Measurements from ENCODE around the gene WDR37. TPM values are rescaled to one million over a fixed set of nuclear protein-coding genes. Genes with fewer than 3 reads are reported as not detected.

The WDR37 gene
- total and polyA plus RNA-seq, 9 of the 15 experiments (the other 6 are each of a cell fraction or from before 2014, with no cell fraction given), result 2.3 to 11.6 (median 6.7) TPM

GRCh38 chr10:1050145-1050544 lies 6.0 kb upstream of the WDR37 start:
- H3K4me1 ChIP-seq (replicated peaks in 1 of 2; ENCODE audit: control insufficient read depth in 2 of 2, insufficient read depth in 2 of 2, low read length in 2 of 2), result peaks cover 27 to 31% of the 10 kb centered on the region in 2 experiments
- BruUV-seq (replicated peaks), result no TSS peak
- H3K9me3 ChIP-seq (replicated peaks; ENCODE audit: control insufficient read depth, insufficient read depth, low read depth, low read length), result no peaks in the 10 kb centered on the region
- H3K27ac ChIP-seq (ENCODE audit: extremely low read depth, low read depth, low read length), result no peak overlapping the region
- FAIRE-seq, result peak; percentile 60
- H3K9ac ChIP-seq (ENCODE audit: insufficient read depth in 1 of 2, low read depth in 2 of 2, low read length in 2 of 2), result 0 out of 4 replicates have a peak overlapping the region, but pooled peaks of 1 of the 2 experiments have one; percentile 89
- peak overlapping the region; percentile 100 for H3K4me2 ChIP-seq (ENCODE audit: insufficient read depth, low read length)
- H3K4me3 ChIP-seq, result peak overlapping the region; percentile 94
- peaks cover 27% of the 10 kb centered on the region for H4K20me1 ChIP-seq (replicated peaks; ENCODE audit: control insufficient read depth, insufficient read depth, low read length)
- H2AFZ ChIP-seq (ENCODE audit: low read depth, low read length), result no peak overlapping the region
- in situ Hi-C loops (cut with MboI), result no loop called here
- no peaks in the 10 kb centered on the region for H3K27me3 ChIP-seq (ENCODE audit: control insufficient read depth in 2 of 2, insufficient read depth in 2 of 2, low read length in 2 of 2)
- CTCF ChIA-PET (ENCODE audit: low intra/inter-chr PET ratio), result no interaction called here
- peaks cover 75% of the 10 kb centered on the region for H3K79me2 ChIP-seq (ENCODE audit: control insufficient read depth, insufficient read depth, low read length)
- POLR2A ChIA-PET, result interaction anchor here (0.5 to 3.5 kb wide), 5 partner anchors 13 to 117 kb away, joined by 3 to 25 read pairs (median 3); no protein-coding TSS in a partner anchor
- WGBS (ENCODE audit: insufficient coverage, low coverage, missing lambda C conversion rate), result 0% methylated on average over 5 of the region's 5 CpGs
- intact Hi-C loops (cut with micrococcal nuclease), result loop anchor here (10.0 kb wide), 1 partner anchor 115 kb away; the partner anchor contains the start of gene LARP4B
- H3K36me3 ChIP-seq (ENCODE audit: control insufficient read depth, insufficient read depth, low read length), result peaks cover 64% of the 10 kb centered on the region
- ATAC-seq, result no peak
- peaks cover 10% of the 10 kb centered on the region for H3K9me1 ChIP-seq (ENCODE audit: control insufficient read depth, insufficient read depth, low read length)
- DNase-seq (ENCODE audit: extremely low read depth in 1 of 4, low spot score in 3 of 4), result peak; percentile 52 to 79 (median 56)
- peak; percentile 56 for TF ChIP-seq STAT5A (IDR thresholded peaks at IDR 0.05; ENCODE audit: borderline replicate concordance, low read length)
- TF ChIP-seq KDM1A (IDR thresholded peaks at IDR 0.05), result peak; percentile 100
- peak; percentile 73 for TF ChIP-seq TAL1 (IDR thresholded peaks at IDR 0.05)
- peak; percentile 58 for TF ChIP-seq MTA2 (IDR thresholded peaks at IDR 0.05; ENCODE audit: low read depth)
- 0 out of 2 replicates have a peak, but pooled peaks have one; percentile 54 for TF ChIP-seq TCF7 (IDR thresholded peaks at IDR 0.05; ENCODE audit: borderline replicate concordance)
- TF ChIP-seq GATA2 (CRISPR knock-in tag; IDR thresholded peaks at IDR 0.05), result peak; percentile 65
- peak; percentile 99 for TF ChIP-seq HDAC2 (IDR thresholded peaks at IDR 0.05)
- no peak for TF ChIP-seq RBM17 (IDR thresholded peaks at IDR 0.05; ENCODE audit: borderline replicate concordance, low read depth, low read length)
- TF ChIP-seq, protein P1, sequence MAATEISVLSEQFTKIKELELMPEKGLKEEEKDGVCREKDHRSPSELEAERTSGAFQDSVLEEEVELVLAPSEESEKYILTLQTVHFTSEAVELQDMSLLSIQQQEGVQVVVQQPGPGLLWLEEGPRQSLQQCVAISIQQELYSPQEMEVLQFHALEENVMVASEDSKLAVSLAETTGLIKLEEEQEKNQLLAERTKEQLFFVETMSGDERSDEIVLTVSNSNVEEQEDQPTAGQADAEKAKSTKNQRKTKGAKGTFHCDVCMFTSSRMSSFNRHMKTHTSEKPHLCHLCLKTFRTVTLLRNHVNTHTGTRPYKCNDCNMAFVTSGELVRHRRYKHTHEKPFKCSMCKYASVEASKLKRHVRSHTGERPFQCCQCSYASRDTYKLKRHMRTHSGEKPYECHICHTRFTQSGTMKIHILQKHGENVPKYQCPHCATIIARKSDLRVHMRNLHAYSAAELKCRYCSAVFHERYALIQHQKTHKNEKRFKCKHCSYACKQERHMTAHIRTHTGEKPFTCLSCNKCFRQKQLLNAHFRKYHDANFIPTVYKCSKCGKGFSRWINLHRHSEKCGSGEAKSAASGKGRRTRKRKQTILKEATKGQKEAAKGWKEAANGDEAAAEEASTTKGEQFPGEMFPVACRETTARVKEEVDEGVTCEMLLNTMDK (IDR thresholded peaks at IDR 0.05; ENCODE audit: borderline replicate concordance, insufficient read depth, low read depth, low read length, poor library complexity, severe bottlenecking), result no peak
- peak; percentile 92 to 93 for TF ChIP-seq HDAC1 (IDR thresholded peaks at IDR 0.05)
- TF ChIP-seq ID3 (CRISPR knock-in tag; IDR thresholded peaks at IDR 0.05), result no peak
- no peak for TF ChIP-seq ID3 (tag; IDR thresholded peaks at IDR 0.05)
- TF ChIP-seq, protein P2, sequence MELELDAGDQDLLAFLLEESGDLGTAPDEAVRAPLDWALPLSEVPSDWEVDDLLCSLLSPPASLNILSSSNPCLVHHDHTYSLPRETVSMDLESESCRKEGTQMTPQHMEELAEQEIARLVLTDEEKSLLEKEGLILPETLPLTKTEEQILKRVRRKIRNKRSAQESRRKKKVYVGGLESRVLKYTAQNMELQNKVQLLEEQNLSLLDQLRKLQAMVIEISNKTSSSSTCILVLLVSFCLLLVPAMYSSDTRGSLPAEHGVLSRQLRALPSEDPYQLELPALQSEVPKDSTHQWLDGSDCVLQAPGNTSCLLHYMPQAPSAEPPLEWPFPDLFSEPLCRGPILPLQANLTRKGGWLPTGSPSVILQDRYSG (tag; conservative IDR thresholded peaks at IDR 0.05; ENCODE audit: low read depth), result no peak
- TF ChIP-seq TCF3 (CRISPR knock-in tag; IDR thresholded peaks at IDR 0.05), result peak; percentile 76
- TF ChIP-seq FOXA3 (CRISPR knock-in tag; conservative IDR thresholded peaks at IDR 0.05 in 1 of 2, IDR thresholded peaks at IDR 0.05 in 1 of 2), result no peak
- no peak for TF ChIP-seq TAF15 (IDR thresholded peaks at IDR 0.05; ENCODE audit: low read depth, low read length)
- TF ChIP-seq RCOR1 (IDR thresholded peaks at IDR 0.05; ENCODE audit: borderline replicate concordance in 1 of 2, low read depth in 2 of 2, low read length in 2 of 2), result peak; percentile 99
- peak; percentile 64 for TF ChIP-seq CBFA2T2 (conservative IDR thresholded peaks at IDR 0.05)
- no peak for TF ChIP-seq ZKSCAN3 (CRISPR knock-in tag; IDR thresholded peaks at IDR 0.05)
- peak; percentile 86 for TF ChIP-seq CBFA2T3 (IDR thresholded peaks at IDR 0.05)

Data from K562 (cell line).